Liver (tissue), 9 donors: ENCODE measurements around the gene FBP2. TPM values are rescaled to one million over a fixed set of nuclear protein-coding genes. Genes with fewer than 3 reads are reported as not detected.

Experiments
- DNase-seq: peaks from one replicate; pipeline ENCODE4 v3.0.0-alpha.2; 2017; ENCODE audit warnings: low spot score
- H3K27ac ChIP-seq, 2 donors: one replicate each; pipeline ENCODE4 v1.7.0; 2013; ENCODE audit warnings: inconsistent platforms in 2 of 2, low read length in 2 of 2, control low read depth in 1 of 2, low read depth in 1 of 2, mild to moderate bottlenecking in 1 of 2
- H3K27me3 ChIP-seq, 4 donors: one replicate each; pipeline versions ENCODE4 v1.6.1 to v1.7.0; 2013; ENCODE audit warnings: low read length in 3 of 4, inconsistent platforms in 1 of 4, mild to moderate bottlenecking in 1 of 4, moderate library complexity in 1 of 4; ENCODE audit not compliant: control insufficient read depth in 4 of 4, insufficient read depth in 4 of 4
- H3K36me3 ChIP-seq, 4 donors: one replicate each; pipeline versions ENCODE4 v1.6.1 to v1.7.0; 2013; ENCODE audit warnings: low read length in 3 of 4, mild to moderate bottlenecking in 3 of 4, low read depth in 1 of 4, moderate library complexity in 1 of 4; ENCODE audit not compliant: control insufficient read depth in 4 of 4, insufficient read depth in 3 of 4
- H3K4me1 ChIP-seq, 4 donors: one replicate each; pipeline versions ENCODE4 v1.6.1 to v1.7.0; 2013; ENCODE audit warnings: low read length in 3 of 4, mild to moderate bottlenecking in 3 of 4, moderate library complexity in 1 of 4; ENCODE audit not compliant: control insufficient read depth in 4 of 4, insufficient read depth in 4 of 4
- H3K4me3 ChIP-seq, 3 donors: one replicate each; pipeline versions ENCODE4 v1.6.1 to v1.7.0; 2013; ENCODE audit warnings: low read length in 3 of 3, control low read depth in 1 of 3, low read depth in 1 of 3, mild to moderate bottlenecking in 1 of 3
- H3K9ac ChIP-seq, 2 donors: one replicate each; pipeline ENCODE4 v1.7.0; 2013; ENCODE audit warnings: low read length in 2 of 2, mild to moderate bottlenecking in 2 of 2, moderate library complexity in 2 of 2, control low read depth in 1 of 2, low read depth in 1 of 2
- H3K9me3 ChIP-seq, 4 donors: one replicate each; pipeline versions ENCODE4 v1.6.1 to v1.7.0; 2013; ENCODE audit warnings: low read length in 3 of 4; ENCODE audit not compliant: control insufficient read depth in 4 of 4
- ATF3 ChIP-seq: IDR thresholded peaks from 2 replicates; pipeline ENCODE4 v1.6.1; 2016; ENCODE audit warnings: antibody characterized with exemption
- EGR1 ChIP-seq, 2 donors: IDR thresholded peaks; 2 replicates each; pipeline ENCODE4 v1.6.1; 2016 to 2018; ENCODE audit warnings: antibody characterized with exemption in 2 of 2, low read depth in 2 of 2
- FOXA1 ChIP-seq: IDR thresholded peaks from 2 replicates; pipeline ENCODE4 v1.6.1; 2016; ENCODE audit warnings: antibody characterized with exemption
- FOXA2 ChIP-seq: IDR thresholded peaks from 2 replicates; pipeline ENCODE4 v1.6.1; 2016; ENCODE audit warnings: antibody characterized with exemption
- GABPA ChIP-seq, 2 donors: IDR thresholded peaks in 1 of 2; conservative IDR thresholded peaks in 1 of 2; 2 replicates each; pipeline ENCODE4 v1.6.1; 2016; ENCODE audit warnings: antibody characterized with exemption in 2 of 2, mild to moderate bottlenecking in 1 of 2, moderate library complexity in 1 of 2
- HNF4A ChIP-seq, 2 donors: conservative IDR thresholded peaks; 2 replicates each; pipeline ENCODE4 v1.6.1; 2016; ENCODE audit warnings: antibody characterized with exemption in 2 of 2, mild to moderate bottlenecking in 2 of 2
- HNF4G ChIP-seq: IDR thresholded peaks from 2 replicates; pipeline ENCODE4 v1.6.1; 2016; ENCODE audit warnings: antibody characterized with exemption
- JUND ChIP-seq, 2 donors: IDR thresholded peaks; 2 replicates each; pipeline ENCODE4 v1.6.1; 2016; ENCODE audit warnings: antibody characterized with exemption in 2 of 2
- MAX ChIP-seq: IDR thresholded peaks from 2 replicates; pipeline ENCODE4 v1.6.1; 2016; ENCODE audit warnings: antibody characterized with exemption
- NR2F2 ChIP-seq: IDR thresholded peaks from 2 replicates; pipeline ENCODE4 v1.6.1; 2016; ENCODE audit warnings: antibody characterized with exemption
- RAD21 ChIP-seq, 2 donors: IDR thresholded peaks; 2 replicates each; pipeline ENCODE4 v1.6.1; 2016; ENCODE audit warnings: antibody characterized with exemption in 2 of 2, mild to moderate bottlenecking in 2 of 2
- RXRA ChIP-seq, 2 donors: IDR thresholded peaks; 2 replicates each; pipeline ENCODE4 v1.6.1; 2017 to 2018; ENCODE audit warnings: antibody characterized with exemption in 2 of 2, mild to moderate bottlenecking in 1 of 2
- SP1 ChIP-seq: IDR thresholded peaks from 2 replicates; pipeline ENCODE4 v1.6.1; 2018; ENCODE audit warnings: antibody characterized with exemption, mild to moderate bottlenecking
- TAF1 ChIP-seq: conservative IDR thresholded peaks from 2 replicates; pipeline ENCODE4 v1.6.1; 2016; ENCODE audit warnings: antibody characterized with exemption, mild to moderate bottlenecking
- ZBTB33 ChIP-seq: IDR thresholded peaks from 2 replicates; pipeline ENCODE4 v1.6.1; 2016; ENCODE audit warnings: antibody characterized with exemption
- WGBS: extraction: QIAGEN DNeasy Blood & Tissue Kit; methylation state at CpG from one replicate; pipeline ENCODE4 v1.1.7; 2013; 5-methylcytosine and 5-hydroxymethylcytosine counted together
- polyA plus RNA-seq, 2 donors: library from polyadenylated mRNA; stranded (reverse) in 1 of 2; unstranded in 1 of 2; fragments of 200-250 nt in 1 of 2; fragments of >200 nt in 1 of 2; fragmentation: Nextera tagmentation in 1 of 2; extraction: Ambion mirVana in 1 of 2; gene quantifications; one replicate each; pipeline versions ENCODE4 v1.2.1 to v1.2.3, GENCODE V29; 2013 to 2015
- total RNA-seq, 2 donors: library from RNA; depleted of rRNA; stranded (reverse); fragments of >200 nt; gene quantifications; one replicate each; pipeline ENCODE4 v1.2.3, GENCODE V29; 2014
- donor health status: healthy.
- donor health status: healthy.
- donor health status: healthy.
- donor health status: healthy.
- donor health status: healthy.

FBP2 gene
- total and polyA plus RNA-seq, 4 donors, result not detected

GRCh38 chr9:94576131-94576530, 17.5 kb downstream of the FBP2 start:
- 88% methylated on average over 2 of the region's 2 CpGs for WGBS
- H3K36me3 ChIP-seq, result no peaks in the 10 kb centered on the region
- peaks cover 0 to 17% (median 13%) of the 10 kb centered on the region in 4 donors for H3K4me1 ChIP-seq
- no peak overlapping the region for H3K27ac ChIP-seq
- no peaks in the 10 kb centered on the region for H3K27me3 ChIP-seq
- no peak for TF ChIP-seq HNF4A (conservative IDR thresholded peaks at IDR 0.05)
- no peak for TF ChIP-seq SP1
- no peak for TF ChIP-seq MAX
- TF ChIP-seq RXRA (IDR thresholded peaks at IDR 0.05), result no peak
- no peak for TF ChIP-seq GABPA (IDR thresholded peaks at IDR 0.05 in 1 of 2, conservative IDR thresholded peaks at IDR 0.05 in 1 of 2)
- TF ChIP-seq RAD21 (IDR thresholded peaks at IDR 0.05), result no peak
- no peak for TF ChIP-seq FOXA2
- no peak for TF ChIP-seq HNF4G
- no peak for DNase-seq
- no peaks in the 10 kb centered on the region for H3K9me3 ChIP-seq
- H3K4me3 ChIP-seq, result no peak overlapping the region
- H3K9ac ChIP-seq, result no peak overlapping the region

- no peak for DNase-seq
- Histone ChIP-seq H3K4me3 (no peak overlapping the region), H3K9ac (no peak overlapping the region), H3K27ac (no peak overlapping the region), H3K4me1 (no peaks in the 10 kb centered on the region), H3K9me3 (no peaks in the 10 kb centered on the region), H3K27me3 (no peaks in the 10 kb centered on the region), H3K36me3 (no peaks in the 10 kb centered on the region)
- 95% methylated on average over 17 of the region's 17 CpGs for WGBS
- TF ChIP-seq RXRA (IDR thresholded peaks at IDR 0.05), result no peak
- no peak for TF ChIP-seq ATF3
These were observed 24.5 kb downstream of the FBP2 start for GRCh38 chr9:94568972-94569712.

GRCh38 chr9:94568250-94568889, 25.3 kb downstream of the FBP2 start:
- Histone ChIP-seq H3K9ac (no peak overlapping the region), H3K27me3 (no peaks in the 10 kb centered on the region), H3K9me3 (no peaks in the 10 kb centered on the region), H3K27ac (no peak overlapping the region), H3K4me3 (no peak overlapping the region), H3K36me3 (no peaks in the 10 kb centered on the region), H3K4me1 (no peaks in the 10 kb centered on the region)
- DNase-seq, result no peak
- no peak for TF ChIP-seq MAX
- no peak for TF ChIP-seq ZBTB33
- no peak for TF ChIP-seq RXRA (IDR thresholded peaks at IDR 0.05)
- no peak for TF ChIP-seq ATF3
- TF ChIP-seq TAF1, result no peak
- TF ChIP-seq EGR1 (IDR thresholded peaks at IDR 0.05; ENCODE audit: low read depth in 2 of 2), result no peak
- no peak for TF ChIP-seq HNF4G
- no peak for TF ChIP-seq NR2F2
- no peak for TF ChIP-seq JUND (IDR thresholded peaks at IDR 0.05)
- no peak for TF ChIP-seq FOXA1
- 83% methylated on average over 3 of the region's 3 CpGs for WGBS
